ENCODE data around the gene SNX18.

- TF ChIP-seq, protein P1, sequence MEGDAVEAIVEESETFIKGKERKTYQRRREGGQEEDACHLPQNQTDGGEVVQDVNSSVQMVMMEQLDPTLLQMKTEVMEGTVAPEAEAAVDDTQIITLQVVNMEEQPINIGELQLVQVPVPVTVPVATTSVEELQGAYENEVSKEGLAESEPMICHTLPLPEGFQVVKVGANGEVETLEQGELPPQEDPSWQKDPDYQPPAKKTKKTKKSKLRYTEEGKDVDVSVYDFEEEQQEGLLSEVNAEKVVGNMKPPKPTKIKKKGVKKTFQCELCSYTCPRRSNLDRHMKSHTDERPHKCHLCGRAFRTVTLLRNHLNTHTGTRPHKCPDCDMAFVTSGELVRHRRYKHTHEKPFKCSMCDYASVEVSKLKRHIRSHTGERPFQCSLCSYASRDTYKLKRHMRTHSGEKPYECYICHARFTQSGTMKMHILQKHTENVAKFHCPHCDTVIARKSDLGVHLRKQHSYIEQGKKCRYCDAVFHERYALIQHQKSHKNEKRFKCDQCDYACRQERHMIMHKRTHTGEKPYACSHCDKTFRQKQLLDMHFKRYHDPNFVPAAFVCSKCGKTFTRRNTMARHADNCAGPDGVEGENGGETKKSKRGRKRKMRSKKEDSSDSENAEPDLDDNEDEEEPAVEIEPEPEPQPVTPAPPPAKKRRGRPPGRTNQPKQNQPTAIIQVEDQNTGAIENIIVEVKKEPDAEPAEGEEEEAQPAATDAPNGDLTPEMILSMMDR (IDR thresholded peaks at IDR 0.05; ENCODE audit: insufficient read depth, low read depth, low read length), result no peak
- TF ChIP-seq EZH2 (IDR thresholded peaks at IDR 0.05; ENCODE audit: insufficient read depth, low read length), result no peak
Observed at GRCh38 chr5:54553659-54554207, 36.2 kb downstream of the SNX18 start.
